Parathyroid adenoma (tissue), 2 donors: ENCODE data around the gene TBCD.

Experiments
- H2AFZ ChIP-seq: fragments of 300-600 bp; sonication (generic); one replicate; pipeline ENCODE4 v1.7.0; 2017; ENCODE audit warnings: antibody characterized with exemption, mild to moderate bottlenecking
- H3K27ac ChIP-seq: fragments of 300-600 bp; sonication (generic); one replicate; pipeline ENCODE4 v1.7.0; 2017
- H3K27me3 ChIP-seq: fragments of 300-600 bp; sonication (generic); one replicate; pipeline ENCODE4 v1.7.0; 2017; ENCODE audit warnings: low read length; ENCODE audit not compliant: control insufficient read depth, insufficient read depth
- H3K36me3 ChIP-seq: fragments of 300-600 bp; sonication (generic); one replicate; pipeline ENCODE4 v1.7.0; 2017; ENCODE audit warnings: low read length; ENCODE audit not compliant: control insufficient read depth, insufficient read depth
- H3K4me1 ChIP-seq: fragments of 300-600 bp; sonication (generic); one replicate; pipeline ENCODE4 v1.7.0; 2017; ENCODE audit warnings: control low read depth
- H3K4me2 ChIP-seq: fragments of 300-600 bp; sonication (generic); one replicate; pipeline ENCODE4 v1.7.0; 2017; ENCODE audit warnings: low read length
- H3K4me3 ChIP-seq: fragments of 300-600 bp; sonication (generic); one replicate; pipeline ENCODE4 v1.7.0; 2017; ENCODE audit warnings: low read depth, low read length
- H3K79me2 ChIP-seq: fragments of 300-600 bp; sonication (generic); one replicate; pipeline ENCODE4 v1.7.0; 2017; ENCODE audit warnings: control low read depth
- H3K9ac ChIP-seq: fragments of 300-600 bp; sonication (generic); one replicate; pipeline ENCODE4 v1.7.0; 2017; ENCODE audit warnings: mild to moderate bottlenecking
- H3K9me3 ChIP-seq: fragments of 300-600 bp; sonication (generic); one replicate; pipeline ENCODE4 v1.7.0; 2017; ENCODE audit warnings: low read length; ENCODE audit not compliant: control insufficient read depth
- CTCF ChIP-seq: fragments of 300-600 bp; sonication (generic); IDR thresholded peaks from one replicate; pipeline ENCODE4 v1.7.0; 2017; ENCODE audit warnings: antibody characterized with exemption, mild to moderate bottlenecking
- donor health status: primary hyperparathyroidism.

Gene TBCD

GRCh38 chr17:82709676-82710498, 42.0 kb upstream of the TBCD start:
- TF ChIP-seq CTCF, result no peak
- Histone ChIP-seq H3K4me2 (no peak overlapping the region), H3K36me3 (no peaks in the 10 kb centered on the region), H3K9ac (no peak overlapping the region), H3K27ac (no peak overlapping the region), H3K27me3 (no peaks in the 10 kb centered on the region), H3K4me1 (no peaks in the 10 kb centered on the region), H3K4me3 (no peak overlapping the region), H3K79me2 (no peaks in the 10 kb centered on the region), H2AFZ (no peak overlapping the region), H3K9me3 (no peaks in the 10 kb centered on the region)

GRCh38 chr17:82710499-82711232, 41.2 kb upstream of the TBCD start:
- H3K36me3 ChIP-seq, result no peaks in the 10 kb centered on the region
- no peak overlapping the region for H3K9ac ChIP-seq
- no peaks in the 10 kb centered on the region for H3K79me2 ChIP-seq
- no peak overlapping the region for H3K27ac ChIP-seq
- no peak for TF ChIP-seq CTCF
- H3K9me3 ChIP-seq, result no peaks in the 10 kb centered on the region
- no peaks in the 10 kb centered on the region for H3K4me1 ChIP-seq
- no peaks in the 10 kb centered on the region for H3K27me3 ChIP-seq
- H2AFZ ChIP-seq, result no peak overlapping the region
- H3K4me3 ChIP-seq, result no peak overlapping the region
- no peak overlapping the region for H3K4me2 ChIP-seq

GRCh38 chr17:82713071-82713723, 38.7 kb upstream of the TBCD start:
- no peak for TF ChIP-seq CTCF
- H3K27ac ChIP-seq, result no peak overlapping the region
- H3K4me3 ChIP-seq, result no peak overlapping the region
- H3K9me3 ChIP-seq, result no peaks in the 10 kb centered on the region
- peaks cover 4% of the 10 kb centered on the region for H3K4me1 ChIP-seq
- H3K27me3 ChIP-seq, result no peaks in the 10 kb centered on the region
- H3K36me3 ChIP-seq, result no peaks in the 10 kb centered on the region
- no peaks in the 10 kb centered on the region for H3K79me2 ChIP-seq
- no peak overlapping the region for H3K4me2 ChIP-seq
- no peak overlapping the region for H2AFZ ChIP-seq
- H3K9ac ChIP-seq, result no peak overlapping the region

- H3K36me3 ChIP-seq, result no peaks in the 10 kb centered on the region
- peaks cover 4% of the 10 kb centered on the region for H3K4me1 ChIP-seq
- H3K4me3 ChIP-seq, result peak within 1 kb of the TSS; percentile 86
- peak within 1 kb of the TSS; percentile 80 for H3K9ac ChIP-seq
- peak within 1 kb of the TSS; percentile 59 for H3K27ac ChIP-seq
- no peaks in the 10 kb centered on the region for H3K9me3 ChIP-seq
- H3K79me2 ChIP-seq, result no peaks in the 10 kb centered on the region
- peak within 1 kb of the TSS; percentile 95 for H2AFZ ChIP-seq
- no peaks in the 10 kb centered on the region for H3K27me3 ChIP-seq
- peak within 1 kb of the TSS; percentile 100 for H3K4me2 ChIP-seq
- no peak for TF ChIP-seq CTCF
Measured at GRCh38 chr17:82716203-82717010, 35.5 kb upstream of the TBCD start, which contains the start of gene FN3KRP. FN3KRP (plus strand) TSS chr17:82716706; CDS start chr17:82716756, 50 bp downstream.
